ENCODE data around the gene ACY1. TPM values are rescaled to one million over a fixed set of nuclear protein-coding genes. Genes with fewer than 3 reads are reported as not detected.

Gene ACY1
- total RNA-seq, 2 donors from 2014 or later: 58.2 to 69.4 TPM

DNA sequence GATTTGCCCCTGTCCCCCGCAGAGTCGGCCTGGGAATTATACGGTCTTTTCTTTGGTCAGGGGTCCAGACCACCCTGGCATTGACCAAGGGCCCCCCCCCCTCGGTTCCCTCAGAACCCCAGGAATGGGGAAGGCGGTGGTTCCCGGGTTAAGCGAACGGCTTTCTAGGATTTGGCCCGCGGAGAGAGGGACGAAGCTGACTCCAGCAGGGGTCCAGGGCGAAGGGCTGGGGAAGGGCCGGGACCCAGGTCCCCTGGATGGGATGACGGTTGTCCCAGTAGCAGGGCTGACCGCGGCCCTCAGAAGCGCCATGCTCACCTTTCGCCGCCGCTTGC is 41.9 kb upstream of the ACY1 start:
- DNase-seq: no peak
- TF ChIP-seq, protein P1, sequence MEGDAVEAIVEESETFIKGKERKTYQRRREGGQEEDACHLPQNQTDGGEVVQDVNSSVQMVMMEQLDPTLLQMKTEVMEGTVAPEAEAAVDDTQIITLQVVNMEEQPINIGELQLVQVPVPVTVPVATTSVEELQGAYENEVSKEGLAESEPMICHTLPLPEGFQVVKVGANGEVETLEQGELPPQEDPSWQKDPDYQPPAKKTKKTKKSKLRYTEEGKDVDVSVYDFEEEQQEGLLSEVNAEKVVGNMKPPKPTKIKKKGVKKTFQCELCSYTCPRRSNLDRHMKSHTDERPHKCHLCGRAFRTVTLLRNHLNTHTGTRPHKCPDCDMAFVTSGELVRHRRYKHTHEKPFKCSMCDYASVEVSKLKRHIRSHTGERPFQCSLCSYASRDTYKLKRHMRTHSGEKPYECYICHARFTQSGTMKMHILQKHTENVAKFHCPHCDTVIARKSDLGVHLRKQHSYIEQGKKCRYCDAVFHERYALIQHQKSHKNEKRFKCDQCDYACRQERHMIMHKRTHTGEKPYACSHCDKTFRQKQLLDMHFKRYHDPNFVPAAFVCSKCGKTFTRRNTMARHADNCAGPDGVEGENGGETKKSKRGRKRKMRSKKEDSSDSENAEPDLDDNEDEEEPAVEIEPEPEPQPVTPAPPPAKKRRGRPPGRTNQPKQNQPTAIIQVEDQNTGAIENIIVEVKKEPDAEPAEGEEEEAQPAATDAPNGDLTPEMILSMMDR (conservative IDR thresholded peaks at IDR 0.05): no peak
- Mint-ChIP-seq H3K27me3 (ENCODE audit: insufficient read depth) (peaks cover 2% of the 10 kb centered on the region), H3K27ac (peak overlapping the region; percentile 73), H3K9me3 (no peaks in the 10 kb centered on the region), H3K4me3 (peak overlapping the region; percentile 84), H3K4me1 (peaks cover 33% of the 10 kb centered on the region), H3K36me3 (ENCODE audit: low read depth) (peaks cover 38% of the 10 kb centered on the region)
- WGBS, 2 experiments (ENCODE audit: insufficient coverage in 1 of 2, insufficient read length in 1 of 2): 0 to 6% methylated on average over 7 to 20 of the region's 20 CpGs
- Histone ChIP-seq H3K4me1 (ENCODE audit: control insufficient read depth, insufficient read depth, low read length) (peaks cover 6% of the 10 kb centered on the region), H3K4me3 (ENCODE audit: low read length) (peak overlapping the region; percentile 99), H3K9me3 (ENCODE audit: control insufficient read depth, low read length) (no peaks in the 10 kb centered on the region), H3K27ac (ENCODE audit: low read depth, low read length) (peak overlapping the region; percentile 55), H3K9ac (ENCODE audit: extremely low read depth, low read length, poor library complexity, severe bottlenecking) (peak overlapping the region; percentile 68), H3K27me3 (ENCODE audit: control insufficient read depth, insufficient read depth, low read length, poor library complexity, severe bottlenecking) (no peaks in the 10 kb centered on the region), H3K36me3 (ENCODE audit: control insufficient read depth, insufficient read depth, low read length) (peaks cover 32% of the 10 kb centered on the region)

DNA sequence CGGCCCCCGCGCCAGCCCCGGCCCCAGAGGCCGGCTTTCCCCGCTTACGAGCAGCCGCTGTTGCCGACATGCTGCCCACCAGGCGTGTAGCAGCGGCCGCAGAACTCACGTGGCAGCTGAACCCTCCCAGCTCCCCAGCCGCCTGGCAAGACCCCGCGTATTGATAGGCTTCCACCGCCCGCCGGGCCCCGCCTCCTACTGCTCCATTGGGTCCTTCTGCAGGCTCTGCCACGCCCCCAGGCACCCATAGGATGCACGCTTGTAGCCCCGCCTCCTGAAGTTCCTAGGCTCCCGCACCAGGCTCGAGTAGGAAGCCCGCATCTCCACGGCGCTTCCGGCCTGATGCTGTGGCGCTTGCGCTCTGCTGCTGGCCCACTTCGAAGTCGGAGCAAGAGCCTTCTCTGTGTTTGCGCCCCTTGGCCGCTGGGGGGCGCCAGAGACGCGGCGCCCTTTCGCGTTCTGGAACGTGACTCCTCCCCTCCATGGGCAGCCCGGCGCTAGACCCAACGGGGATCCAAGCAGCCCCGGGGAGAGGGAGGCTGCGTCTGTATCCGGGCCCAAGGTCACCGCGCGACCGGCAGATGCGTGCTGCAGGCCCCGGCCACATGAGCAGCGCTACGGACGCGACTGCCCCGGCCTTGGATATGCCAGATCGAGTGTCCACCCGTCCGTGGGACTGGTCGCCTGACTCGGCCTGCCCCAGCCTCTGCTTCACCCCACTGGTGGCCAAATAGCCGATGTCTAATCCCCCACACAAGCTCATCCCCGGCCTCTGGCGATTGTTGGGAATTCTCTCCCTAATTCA is 41.3 kb upstream of the ACY1 start, which contains the start of the genes PARP3 and RRP9:
Gene PARP3, plus strand, starts transcription at position 566 of the 805 bp plus-strand sequence. CDS start 993 bp downstream, outside the sequence.
Gene RRP9, minus strand, starts transcription at position 107 of the 805 bp plus-strand sequence. Its CDS starts 37 bp downstream, at position 70.
- no peaks in the 10 kb centered on the region for H3K27me3 ChIP-seq (ENCODE audit: control insufficient read depth, insufficient read depth, low read length, poor library complexity, severe bottlenecking)
- Mint-ChIP-seq H3K4me1 (peaks cover 33% of the 10 kb centered on the region), H3K27me3 (ENCODE audit: insufficient read depth) (peaks cover 2% of the 10 kb centered on the region), H3K9me3 (no peaks in the 10 kb centered on the region), H3K4me3 (peak within 1 kb of the TSS; percentile 84), H3K27ac (peak within 1 kb of the TSS; percentile 73), H3K36me3 (ENCODE audit: low read depth) (peaks cover 32% of the 10 kb centered on the region)
- peak within 1 kb of the TSS; percentile 68 for H3K9ac ChIP-seq (ENCODE audit: extremely low read depth, low read length, poor library complexity, severe bottlenecking)
- H3K27ac ChIP-seq (ENCODE audit: low read depth, low read length): peak within 1 kb of the TSS; percentile 55
- peak within 1 kb of the TSS; percentile 99 for H3K4me3 ChIP-seq (ENCODE audit: low read length)
- TF ChIP-seq, protein P1 (conservative IDR thresholded peaks at IDR 0.05): peak; percentile 100
- DNase-seq: peak; percentile 100
- 7 to 16% methylated on average over 31 to 67 of the region's 67 CpGs for WGBS, 2 experiments (ENCODE audit: insufficient coverage in 1 of 2, insufficient read length in 1 of 2)
- no peaks in the 10 kb centered on the region for H3K9me3 ChIP-seq (ENCODE audit: control insufficient read depth, low read length)
- peaks cover 6% of the 10 kb centered on the region for H3K4me1 ChIP-seq (ENCODE audit: control insufficient read depth, insufficient read depth, low read length)
- H3K36me3 ChIP-seq (ENCODE audit: control insufficient read depth, insufficient read depth, low read length): peaks cover 26% of the 10 kb centered on the region

- Histone ChIP-seq H3K27ac (ENCODE audit: low read depth, low read length) (no peak overlapping the region), H3K36me3 (ENCODE audit: control insufficient read depth, insufficient read depth, low read length) (peaks cover 18% of the 10 kb centered on the region), H3K9ac (ENCODE audit: extremely low read depth, low read length, poor library complexity, severe bottlenecking) (no peak overlapping the region), H3K9me3 (ENCODE audit: control insufficient read depth, low read length) (no peaks in the 10 kb centered on the region), H3K4me3 (ENCODE audit: low read length) (peak overlapping the region; percentile 35), H3K4me1 (ENCODE audit: control insufficient read depth, insufficient read depth, low read length) (peaks cover 6% of the 10 kb centered on the region), H3K27me3 (ENCODE audit: control insufficient read depth, insufficient read depth, low read length, poor library complexity, severe bottlenecking) (no peaks in the 10 kb centered on the region)
- TF ChIP-seq, protein P1 (conservative IDR thresholded peaks at IDR 0.05): no peak
- peaks cover 6% of the 10 kb centered on the region for H3K27me3 Mint-ChIP-seq (ENCODE audit: insufficient read depth)
- peak overlapping the region; percentile 84 for H3K4me3 Mint-ChIP-seq
- peak overlapping the region; percentile 35 for H3K27ac Mint-ChIP-seq
- DNase-seq: peak; percentile 45
- H3K36me3 Mint-ChIP-seq (ENCODE audit: low read depth): peaks cover 24% of the 10 kb centered on the region
- H3K9me3 Mint-ChIP-seq: no peaks in the 10 kb centered on the region
- H3K4me1 Mint-ChIP-seq: peaks cover 33% of the 10 kb centered on the region
- WGBS, 2 experiments (ENCODE audit: insufficient coverage in 1 of 2, insufficient read length in 1 of 2): 87 to 91% methylated on average over 5 to 17 of the region's 17 CpGs
Measured at GRCh38 chr3:51942603-51943450, 40.5 kb upstream of the ACY1 start.

All from endodermal cell (in vitro differentiated cells).